Vagina (tissue), 2 donors: ENCODE results near the gene FOXO3.

Experiments used
- CTCF ChIP-seq, 3 experiments: fragments of 450-650 bp in 2 of 3; fragments of 200-600 bp in 1 of 3; sonication (generic) in 1 of 3; IDR thresholded peaks; one replicate each; pipeline ENCODE4 v1.5.1; 2017 to 2019; ENCODE audit warnings: antibody characterized with exemption in 3 of 3, mild to moderate bottlenecking in 2 of 3, moderate library complexity in 2 of 3
- POLR2A ChIP-seq, 2 donors: fragments of 450-650 bp; IDR thresholded peaks; one replicate each; pipeline ENCODE4 v1.6.1; 2017; ENCODE audit warnings: antibody characterized with exemption in 2 of 2, mild to moderate bottlenecking in 2 of 2, moderate library complexity in 2 of 2
- POLR2AphosphoS5 ChIP-seq, 2 donors: sonication (generic); formaldehyde crosslinking; IDR thresholded peaks; one replicate each; pipeline ENCODE4 v1.9.0; 2017; ENCODE audit warnings: antibody characterized with exemption in 2 of 2, mild to moderate bottlenecking in 2 of 2, low read depth in 1 of 2; ENCODE audit not compliant: insufficient read depth in 1 of 2

- TF ChIP-seq CTCF (IDR thresholded peaks at IDR 0.05) (no peak), POLR2A (IDR thresholded peaks at IDR 0.05) (no peak), POLR2AphosphoS5 (IDR thresholded peaks at IDR 0.05; ENCODE audit: insufficient read depth in 1 of 2, low read depth in 1 of 2) (no peak)
These were observed 43.4 kb downstream of the FOXO3 start for GRCh38 chr6:108604156-108604555.
